ENCODE measurements around the gene LRRK2. TPM values are rescaled to one million over a fixed set of nuclear protein-coding genes. Genes with fewer than 3 reads are reported as not detected.

LRRK2 gene
- total RNA-seq, 2 experiments from 2014 or later, result 5.9 to 28.4 TPM

DNA sequence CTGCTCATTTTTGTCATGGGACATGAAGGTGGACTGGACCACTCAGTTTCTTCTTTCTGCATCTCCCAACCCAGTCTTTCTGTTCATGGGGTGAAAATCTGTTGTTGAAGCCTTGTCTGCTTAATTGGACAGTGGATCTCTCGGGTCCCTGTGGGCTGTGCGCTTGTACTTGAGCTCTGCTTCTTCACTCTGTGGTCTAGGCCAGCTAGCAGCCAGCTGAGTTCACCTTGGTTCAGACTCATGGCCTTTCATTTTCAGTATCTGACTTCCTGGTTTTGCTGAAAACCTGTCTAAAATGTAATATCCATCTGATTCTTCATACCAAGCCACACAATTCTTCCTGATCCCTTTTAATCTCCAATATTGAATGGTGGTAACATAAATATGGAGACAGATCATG is 117.2 kb downstream of the LRRK2 start:
- Histone ChIP-seq H4K20me1 (ENCODE audit: insufficient read depth, low read length) (no peaks in the 10 kb centered on the region), H3K36me3 (ENCODE audit: insufficient read depth, low read length) (peaks cover 41% of the 10 kb centered on the region), H3K4me1 (ENCODE audit: insufficient read depth, low read length, poor library complexity, severe bottlenecking) (no peaks in the 10 kb centered on the region), H2AFZ (ENCODE audit: low read length) (no peak overlapping the region), H3K4me3 (ENCODE audit: low read depth, low read length, poor library complexity, severe bottlenecking) (no peak overlapping the region), H3K79me2 (ENCODE audit: insufficient read depth, low read depth, low read length) (no peaks in the 10 kb centered on the region), H3K27ac (ENCODE audit: low read depth, low read length, poor library complexity, severe bottlenecking) (no peak overlapping the region), H3K9me2 (ENCODE audit: insufficient read depth, low read length) (no peaks in the 10 kb centered on the region), H3K9me3 (ENCODE audit: low read length) (no peaks in the 10 kb centered on the region), H3K4me2 (ENCODE audit: low read length) (no peak overlapping the region)
- no TSS peak for BruUV-seq (replicated peaks)
- intact Hi-C loops (cut with micrococcal nuclease; ENCODE audit: unreplicated experiment), result no loop called here
- ChIA-PET CTCF (ENCODE audit: unreplicated experiment) (no interaction called here), POLR2A (interaction anchor here (0.6 to 0.9 kb wide), 2 partner anchors 134 to 693 kb away, joined by 3 to 4 read pairs; no protein-coding TSS in a partner anchor)
- DNase-seq (ENCODE audit: low spot score), result no peak
- TF ChIP-seq EZH2phosphoT487 (IDR thresholded peaks at IDR 0.05; ENCODE audit: borderline replicate concordance, low read depth, low read length), result no peak
- TF ChIP-seq, protein P1, sequence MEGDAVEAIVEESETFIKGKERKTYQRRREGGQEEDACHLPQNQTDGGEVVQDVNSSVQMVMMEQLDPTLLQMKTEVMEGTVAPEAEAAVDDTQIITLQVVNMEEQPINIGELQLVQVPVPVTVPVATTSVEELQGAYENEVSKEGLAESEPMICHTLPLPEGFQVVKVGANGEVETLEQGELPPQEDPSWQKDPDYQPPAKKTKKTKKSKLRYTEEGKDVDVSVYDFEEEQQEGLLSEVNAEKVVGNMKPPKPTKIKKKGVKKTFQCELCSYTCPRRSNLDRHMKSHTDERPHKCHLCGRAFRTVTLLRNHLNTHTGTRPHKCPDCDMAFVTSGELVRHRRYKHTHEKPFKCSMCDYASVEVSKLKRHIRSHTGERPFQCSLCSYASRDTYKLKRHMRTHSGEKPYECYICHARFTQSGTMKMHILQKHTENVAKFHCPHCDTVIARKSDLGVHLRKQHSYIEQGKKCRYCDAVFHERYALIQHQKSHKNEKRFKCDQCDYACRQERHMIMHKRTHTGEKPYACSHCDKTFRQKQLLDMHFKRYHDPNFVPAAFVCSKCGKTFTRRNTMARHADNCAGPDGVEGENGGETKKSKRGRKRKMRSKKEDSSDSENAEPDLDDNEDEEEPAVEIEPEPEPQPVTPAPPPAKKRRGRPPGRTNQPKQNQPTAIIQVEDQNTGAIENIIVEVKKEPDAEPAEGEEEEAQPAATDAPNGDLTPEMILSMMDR (conservative IDR thresholded peaks at IDR 0.05; ENCODE audit: low read length), result no peak

DNA sequence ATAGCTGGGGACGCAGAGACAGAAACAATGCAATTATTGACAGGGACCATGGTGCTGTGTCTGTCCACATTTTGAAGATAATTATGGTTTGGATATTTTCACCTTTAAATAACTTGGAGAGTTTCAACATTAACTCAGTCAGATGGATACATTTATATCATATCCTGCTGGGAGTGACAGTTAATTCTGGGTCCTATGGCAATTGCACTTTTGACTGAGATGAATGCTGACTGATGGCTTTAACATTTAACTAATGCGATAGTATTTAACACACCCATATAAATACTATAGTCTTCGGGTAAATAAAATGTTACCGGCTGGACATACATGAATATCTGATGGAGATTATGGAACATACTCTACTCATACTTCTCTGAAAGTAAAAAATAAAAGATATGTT is 118.3 kb downstream of the LRRK2 start:
- TF ChIP-seq, protein P1 (conservative IDR thresholded peaks at IDR 0.05; ENCODE audit: low read length), result no peak
- no peak for TF ChIP-seq EZH2phosphoT487 (IDR thresholded peaks at IDR 0.05; ENCODE audit: borderline replicate concordance, low read depth, low read length)
- Histone ChIP-seq H3K9me3 (ENCODE audit: low read length) (no peaks in the 10 kb centered on the region), H3K4me1 (ENCODE audit: insufficient read depth, low read length, poor library complexity, severe bottlenecking) (no peaks in the 10 kb centered on the region), H3K36me3 (ENCODE audit: insufficient read depth, low read length) (peaks cover 32% of the 10 kb centered on the region), H3K27ac (ENCODE audit: low read depth, low read length, poor library complexity, severe bottlenecking) (no peak overlapping the region), H2AFZ (ENCODE audit: low read length) (no peak overlapping the region), H3K9me2 (ENCODE audit: insufficient read depth, low read length) (no peaks in the 10 kb centered on the region), H4K20me1 (ENCODE audit: insufficient read depth, low read length) (no peaks in the 10 kb centered on the region), H3K4me3 (ENCODE audit: low read depth, low read length, poor library complexity, severe bottlenecking) (no peak overlapping the region), H3K79me2 (ENCODE audit: insufficient read depth, low read depth, low read length) (no peaks in the 10 kb centered on the region), H3K4me2 (ENCODE audit: low read length) (no peak overlapping the region)
- BruUV-seq (replicated peaks), result no TSS peak
- DNase-seq (ENCODE audit: low spot score), result no peak
- intact Hi-C loops (cut with micrococcal nuclease; ENCODE audit: unreplicated experiment), result no loop called here
- ChIA-PET POLR2A (no interaction called here), CTCF (ENCODE audit: unreplicated experiment) (no interaction called here)

DNA sequence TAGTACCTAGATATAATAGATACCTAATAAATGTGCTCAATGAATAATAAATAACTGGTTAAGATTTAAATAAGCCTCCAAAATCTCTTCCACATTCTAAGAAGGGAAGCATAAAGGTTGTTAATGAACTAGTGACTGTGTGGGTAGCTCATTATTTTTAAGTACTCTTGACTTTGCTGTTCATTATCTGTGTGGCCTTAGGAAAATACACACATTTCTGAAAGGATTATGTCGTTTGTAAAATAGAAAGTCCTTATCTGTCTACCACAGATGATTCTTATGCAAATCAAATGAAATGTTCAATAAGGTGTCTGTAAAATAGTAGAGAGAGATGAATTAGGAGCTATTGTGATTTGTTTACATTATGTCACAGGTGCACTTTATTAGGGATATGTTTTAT is 119.5 kb downstream of the LRRK2 start:
- H3K9me2 ChIP-seq (ENCODE audit: insufficient read depth, low read length), result no peaks in the 10 kb centered on the region
- ChIA-PET CTCF (ENCODE audit: unreplicated experiment) (no interaction called here), POLR2A (interaction anchor here (0.6 kb wide), 1 partner anchor 360 kb away, joined by 4 read pairs; no protein-coding TSS in a partner anchor)
- no peaks in the 10 kb centered on the region for H4K20me1 ChIP-seq (ENCODE audit: insufficient read depth, low read length)
- no peak overlapping the region for H2AFZ ChIP-seq (ENCODE audit: low read length)
- intact Hi-C loops (cut with micrococcal nuclease; ENCODE audit: unreplicated experiment), result no loop called here
- H3K4me2 ChIP-seq (ENCODE audit: low read length), result no peak overlapping the region
- DNase-seq (ENCODE audit: low spot score), result no peak
- no peaks in the 10 kb centered on the region for H3K79me2 ChIP-seq (ENCODE audit: insufficient read depth, low read depth, low read length)
- peaks cover 25% of the 10 kb centered on the region for H3K36me3 ChIP-seq (ENCODE audit: insufficient read depth, low read length)
- no TSS peak for BruUV-seq (replicated peaks)
- no peaks in the 10 kb centered on the region for H3K4me1 ChIP-seq (ENCODE audit: insufficient read depth, low read length, poor library complexity, severe bottlenecking)
- no peak for TF ChIP-seq EZH2phosphoT487 (IDR thresholded peaks at IDR 0.05; ENCODE audit: borderline replicate concordance, low read depth, low read length)
- TF ChIP-seq, protein P1 (conservative IDR thresholded peaks at IDR 0.05; ENCODE audit: low read length), result no peak
- no peaks in the 10 kb centered on the region for H3K9me3 ChIP-seq (ENCODE audit: low read length)
- H3K27ac ChIP-seq (ENCODE audit: low read depth, low read length, poor library complexity, severe bottlenecking), result no peak overlapping the region
- H3K4me3 ChIP-seq (ENCODE audit: low read depth, low read length, poor library complexity, severe bottlenecking), result no peak overlapping the region

Measured in OCI-LY7 (cell line).